Measurements from ENCODE around the gene UBE2G1.
A peak's percentile ranks its signal among the peaks of the same experiment; 100 is the strongest.
"Not testable (repeated sequence)": the region's sequence is repeated elsewhere in the genome, so short reads cannot be mapped to it uniquely, and the experiment has no call there.

UBE2G1 gene

DNA sequence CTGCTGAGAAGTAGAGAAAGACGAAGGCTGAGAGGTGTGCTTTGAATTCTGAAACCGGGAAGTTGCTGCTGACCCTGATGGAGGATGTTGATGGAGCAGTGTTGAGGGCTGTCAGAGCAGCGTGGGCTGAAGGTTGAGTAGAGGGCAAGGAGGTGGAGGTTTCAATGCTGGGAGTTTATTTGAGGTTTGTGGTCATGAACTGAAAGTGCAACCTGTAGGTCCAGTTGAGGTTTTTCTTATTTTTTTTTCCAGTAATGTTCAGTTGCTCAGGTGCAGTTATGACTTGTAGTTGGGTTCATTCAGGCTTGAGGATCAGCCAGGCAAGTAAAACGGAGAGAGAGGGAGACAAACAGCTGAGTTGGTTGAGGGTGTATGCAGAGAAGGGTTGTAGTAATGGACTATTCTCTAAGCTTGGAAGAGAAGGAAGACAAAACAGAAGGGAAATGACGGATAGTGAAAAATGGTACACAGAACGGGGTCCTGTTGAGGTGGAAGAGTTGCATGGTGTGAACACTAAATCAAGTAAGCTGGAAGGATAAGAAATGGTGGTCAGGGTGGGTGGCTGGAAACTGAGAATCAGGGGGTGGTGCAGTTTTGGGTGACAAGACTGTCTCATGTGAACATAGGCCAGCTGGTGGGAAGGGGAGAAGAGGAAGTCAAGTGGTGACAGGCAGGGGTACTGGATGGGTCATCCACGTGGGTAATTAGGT is 8.7 kb upstream of the UBE2G1 start:
- DNase-seq: no peak

DNA sequence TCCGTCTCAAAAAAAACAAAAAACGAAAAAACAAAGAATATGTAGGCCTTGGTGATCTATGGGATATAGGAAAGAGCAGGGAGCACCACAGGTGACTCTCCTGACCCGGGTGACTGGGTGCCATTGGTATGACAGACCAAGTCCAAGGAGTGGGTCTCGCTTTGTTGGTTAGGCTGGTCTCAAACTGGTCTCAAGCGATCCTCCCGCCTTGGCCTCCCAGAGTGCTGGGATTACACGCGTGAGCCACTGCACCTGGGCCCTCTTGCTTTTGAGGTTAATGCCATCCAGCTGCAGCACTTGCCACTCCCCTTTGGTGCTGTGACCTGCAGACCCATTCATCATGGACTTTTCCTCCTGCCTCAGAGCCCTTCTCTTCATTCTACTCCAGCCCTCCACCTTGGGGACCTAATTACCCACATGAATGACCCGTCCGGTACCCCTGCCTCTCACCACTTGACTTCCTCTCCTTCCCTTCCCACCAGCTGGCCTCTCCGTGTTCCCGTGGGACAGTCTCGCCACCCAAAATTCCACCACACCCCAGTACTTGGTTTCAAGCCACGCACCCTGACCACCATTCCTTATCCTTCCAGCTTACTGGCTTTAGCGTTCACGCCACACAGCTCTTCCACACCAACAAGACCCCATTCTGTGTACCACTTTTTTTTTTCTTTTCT is 3.2 kb upstream of the UBE2G1 start:
- DNase-seq: no peak

DNA sequence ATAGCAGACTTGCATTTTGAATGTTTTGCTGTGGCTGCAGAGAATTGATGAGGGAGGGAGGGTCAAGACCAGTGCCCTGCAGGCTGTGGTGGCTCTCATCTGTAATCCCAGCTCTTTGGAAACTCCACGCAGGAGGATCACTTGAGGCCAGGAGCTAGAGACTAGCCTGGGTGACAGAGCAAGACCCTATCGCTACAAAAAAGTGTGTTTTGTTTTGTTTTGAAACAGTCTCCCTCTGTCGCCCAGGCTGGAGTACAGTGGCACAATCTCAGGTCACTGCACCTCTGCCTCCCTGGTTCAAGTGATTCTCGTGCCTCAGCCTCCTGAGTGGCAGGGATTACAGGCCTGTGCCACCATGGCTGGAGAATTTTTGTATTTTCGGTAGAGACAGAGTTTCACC is 1.9 kb upstream of the UBE2G1 start:
- DNase-seq: no peak

DNA sequence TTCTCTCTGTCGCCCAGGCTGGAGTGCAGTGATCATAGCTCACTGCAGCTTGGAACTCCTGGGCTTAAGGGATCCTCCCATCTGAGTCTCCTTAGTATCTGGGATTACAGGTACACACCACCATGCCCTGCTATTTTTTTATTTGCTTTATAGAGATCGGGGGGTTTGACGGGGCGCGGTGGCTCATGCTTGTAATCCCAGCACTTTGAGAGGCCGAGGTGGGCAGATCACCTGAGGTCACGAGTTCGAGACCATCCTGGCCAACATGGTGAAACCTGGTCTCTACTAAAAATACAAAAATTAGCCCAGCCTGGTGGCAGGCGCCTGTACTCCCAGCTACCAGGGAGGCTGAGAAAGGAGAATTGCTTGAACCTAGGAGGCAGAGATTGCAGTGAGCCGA is 702 bp upstream of the UBE2G1 start:
- DNase-seq: not testable (repeated sequence)

DNA sequence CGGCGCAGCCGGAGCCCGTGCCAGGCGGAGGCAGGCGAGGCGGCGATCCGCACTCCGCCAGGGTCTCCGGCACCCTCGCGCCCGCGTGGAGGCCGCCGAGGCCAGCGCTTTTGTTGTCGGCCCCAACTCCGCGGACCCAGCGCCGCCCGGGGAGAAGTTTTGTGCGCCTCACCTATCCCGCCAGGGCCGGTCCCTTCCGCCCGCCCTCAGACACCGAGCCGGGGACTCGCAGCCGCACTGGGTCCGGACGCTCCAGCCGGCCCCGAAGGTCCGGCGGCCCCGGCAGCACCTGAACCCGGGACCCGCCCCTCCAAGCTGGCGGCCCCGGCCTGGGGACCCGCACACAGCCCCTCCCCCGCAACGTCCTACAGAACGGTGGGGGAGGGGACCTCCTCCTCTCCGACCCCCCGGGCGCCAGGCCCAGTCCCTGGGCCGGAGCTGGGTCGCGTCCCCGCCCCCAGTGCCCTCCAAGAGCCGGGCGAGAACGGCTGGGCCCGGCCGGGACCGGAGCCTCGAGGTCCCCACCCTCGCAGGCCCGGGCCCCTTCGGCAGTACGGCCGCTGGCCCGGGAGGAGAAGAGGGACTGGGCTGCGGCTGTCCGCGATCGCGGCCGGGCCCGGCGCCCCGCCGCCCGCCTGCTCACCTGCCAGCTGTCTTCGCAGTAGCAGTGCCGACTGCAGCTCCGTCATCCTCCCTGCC is 698 bp downstream of the UBE2G1 start:
- DNase-seq: no peak

DNA sequence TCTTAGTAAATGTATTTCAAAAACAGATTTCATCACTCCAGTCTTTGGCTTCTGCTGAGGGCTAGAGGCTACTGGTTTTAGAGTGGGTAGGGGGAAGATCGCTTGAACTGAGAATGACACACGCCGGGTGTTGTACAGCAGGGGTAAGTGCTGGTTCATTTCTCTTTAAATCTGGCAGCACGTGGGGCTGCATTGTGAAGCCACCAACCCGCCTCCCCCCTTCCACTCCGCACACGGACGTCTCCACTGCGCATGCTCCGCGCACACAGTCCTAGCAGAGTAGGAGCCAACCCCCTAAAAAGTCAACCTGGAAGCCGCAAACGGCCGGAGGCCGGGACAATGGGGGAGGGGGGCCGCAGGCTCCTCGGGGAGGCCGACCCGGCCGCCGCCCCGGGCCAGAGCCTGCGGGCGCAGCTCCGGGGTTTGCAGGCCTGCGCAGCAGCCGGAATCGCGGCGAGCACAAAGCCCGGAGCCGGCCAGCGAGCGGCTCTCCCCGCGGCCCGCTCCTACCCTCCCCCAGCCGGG is 1.3 kb downstream of the UBE2G1 start:
- DNase-seq: peak; percentile 39

DNA sequence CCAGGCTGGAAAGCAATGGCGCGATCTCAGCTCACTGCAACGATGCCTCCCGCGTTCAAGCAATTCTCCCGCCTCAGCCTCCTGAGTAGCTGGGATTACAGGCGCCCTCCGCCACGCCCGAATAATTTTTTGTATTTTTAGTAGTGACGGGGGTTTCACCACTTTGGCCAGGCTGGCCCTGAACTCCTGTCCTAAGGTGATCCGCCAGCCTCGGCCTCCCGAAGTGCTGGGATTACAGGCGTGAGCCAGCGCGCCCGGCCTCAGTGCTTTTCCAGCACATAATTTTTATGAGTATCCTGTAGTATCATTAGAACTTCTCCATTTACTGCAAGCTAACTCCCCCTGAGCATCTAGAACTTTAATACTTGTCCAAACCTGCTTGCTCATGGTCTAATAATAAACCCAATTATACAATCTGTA is 1.8 kb downstream of the UBE2G1 start:
- DNase-seq: no peak

DNA sequence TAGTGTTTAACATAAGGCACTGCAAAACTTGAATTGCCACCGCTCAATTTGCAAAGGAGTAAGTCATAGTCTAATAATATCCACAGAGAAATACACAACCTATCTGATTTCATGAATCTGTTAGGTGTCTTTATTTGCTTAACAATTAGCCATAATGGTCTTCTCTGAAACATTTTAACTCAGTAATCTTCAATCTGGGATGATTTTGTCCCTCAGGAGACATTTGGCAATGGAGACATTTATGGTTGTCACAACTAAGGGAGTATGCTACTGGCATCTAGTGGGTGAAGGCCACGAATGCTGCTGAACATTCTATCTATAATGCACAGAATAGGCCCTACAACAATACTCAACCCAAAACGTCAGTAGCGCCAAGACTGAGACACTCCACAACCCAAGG is 4.3 kb downstream of the UBE2G1 start:
- no peak for DNase-seq

DNA sequence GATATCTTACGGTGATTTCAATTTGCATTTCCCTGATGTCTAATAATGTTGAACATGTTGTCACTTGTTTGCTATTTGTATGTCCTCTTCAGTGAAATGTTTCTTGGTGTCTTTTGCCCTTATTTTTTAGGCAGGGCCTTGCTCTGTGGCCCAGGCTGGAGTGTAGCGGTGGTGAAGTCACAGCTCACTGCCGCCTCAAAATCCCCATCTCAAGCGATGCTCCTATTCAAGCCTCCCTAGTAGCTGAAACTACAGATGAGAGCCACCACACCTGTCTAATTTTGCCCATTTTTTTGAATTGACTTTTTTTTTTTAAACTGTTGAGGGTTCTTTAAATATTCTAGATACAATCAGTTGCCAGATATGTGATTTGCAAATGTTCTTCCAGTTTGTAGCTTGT is 8.3 kb downstream of the UBE2G1 start:
- no peak for DNase-seq

DNA sequence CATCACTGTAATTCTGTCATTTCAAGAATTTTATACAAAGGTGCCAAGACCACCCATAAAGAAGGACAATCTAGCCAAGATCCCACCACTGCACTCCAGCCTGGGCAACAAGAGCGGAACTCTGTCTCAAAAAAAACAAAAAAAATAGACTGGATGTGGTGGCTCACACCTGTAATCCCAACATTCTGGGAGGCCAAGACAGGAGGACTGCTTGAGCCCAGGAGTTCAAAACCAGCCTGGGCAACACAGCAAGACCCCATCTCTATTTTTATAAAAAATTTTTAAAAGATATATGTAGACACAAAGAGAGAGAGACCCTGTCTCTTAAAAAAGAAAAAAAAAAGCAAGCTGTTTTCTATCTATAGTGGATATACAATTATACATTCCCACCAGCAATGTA is 8.8 kb downstream of the UBE2G1 start:
- no peak for DNase-seq

DNA sequence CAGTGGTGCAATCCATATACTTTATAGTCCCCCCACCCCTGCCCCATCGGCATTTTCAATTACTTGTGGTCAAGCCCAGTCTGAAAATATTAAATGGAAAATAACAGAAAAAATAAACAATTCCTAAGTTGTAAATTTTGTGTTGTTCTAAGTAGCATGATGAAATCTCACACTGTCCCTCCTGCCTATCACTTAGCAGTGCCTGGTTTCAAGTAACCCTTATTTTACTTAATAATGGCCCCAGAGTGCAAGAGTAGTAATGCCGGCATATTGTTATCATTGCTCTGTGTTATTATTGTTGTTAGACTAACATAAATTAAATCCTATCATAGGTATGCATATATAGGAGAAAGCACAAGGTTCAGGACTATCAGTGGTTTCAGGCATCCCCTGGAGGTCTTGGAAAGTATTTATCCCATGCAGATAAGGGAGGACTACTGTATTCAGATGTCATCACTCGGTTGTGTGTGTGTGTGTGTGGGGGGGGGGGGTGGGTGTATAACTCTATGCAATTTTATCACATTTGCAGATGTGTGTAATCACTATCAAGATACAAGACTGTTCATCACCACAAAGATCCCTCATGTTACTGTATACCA is 9.3 kb downstream of the UBE2G1 start:
- DNase-seq: no peak

DNA sequence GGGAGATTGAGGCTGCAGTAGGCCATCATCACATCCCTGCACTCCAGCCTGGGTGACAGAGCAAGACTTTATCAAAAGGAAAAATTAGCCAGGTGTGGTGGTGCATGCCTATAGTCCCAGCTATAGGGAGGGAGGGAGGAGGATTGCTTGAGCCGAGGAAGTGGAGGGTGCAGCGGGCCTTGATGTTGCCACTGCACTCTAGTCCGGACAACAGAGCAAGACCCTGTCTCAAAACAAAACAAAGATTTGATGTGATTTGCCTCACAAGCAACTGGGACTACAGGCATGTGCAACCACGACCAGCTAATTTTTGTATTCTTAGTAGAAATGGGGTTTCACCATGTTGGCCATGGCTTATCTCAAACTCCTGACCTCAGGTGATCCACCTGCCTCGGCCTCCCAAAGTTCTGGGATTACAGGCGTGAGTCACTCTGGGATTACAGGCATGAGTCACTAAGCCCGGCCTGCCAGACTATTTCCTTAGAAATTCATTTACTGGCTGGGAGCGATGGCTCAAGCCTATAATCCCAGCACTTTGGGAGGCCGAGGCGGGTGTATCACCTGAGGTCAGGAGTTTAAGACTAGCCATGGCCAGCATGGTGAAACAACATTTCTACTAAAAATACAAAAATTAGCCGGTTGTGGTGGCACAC is 11.5 kb downstream of the UBE2G1 start:
- no peak for DNase-seq

DNA sequence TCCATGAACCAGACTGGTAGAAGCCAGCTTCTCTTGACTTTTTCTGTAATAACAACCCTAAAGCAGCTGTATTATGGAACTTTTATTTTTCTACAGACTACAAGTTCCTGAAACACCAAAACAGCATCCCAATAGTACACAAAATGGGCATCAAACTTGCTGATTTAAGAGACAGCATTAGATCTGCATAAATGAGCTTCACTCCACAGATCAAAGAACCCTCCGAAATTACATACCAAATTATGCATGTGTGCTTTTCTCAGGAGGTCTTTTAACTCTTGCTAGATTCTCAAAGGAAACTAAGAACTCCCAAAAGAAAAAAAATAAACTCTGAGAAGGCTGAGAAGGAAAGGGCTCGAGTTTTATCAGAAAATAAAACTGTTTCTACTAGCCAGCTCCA is 12.3 kb downstream of the UBE2G1 start:
- DNase-seq: no peak

DNA sequence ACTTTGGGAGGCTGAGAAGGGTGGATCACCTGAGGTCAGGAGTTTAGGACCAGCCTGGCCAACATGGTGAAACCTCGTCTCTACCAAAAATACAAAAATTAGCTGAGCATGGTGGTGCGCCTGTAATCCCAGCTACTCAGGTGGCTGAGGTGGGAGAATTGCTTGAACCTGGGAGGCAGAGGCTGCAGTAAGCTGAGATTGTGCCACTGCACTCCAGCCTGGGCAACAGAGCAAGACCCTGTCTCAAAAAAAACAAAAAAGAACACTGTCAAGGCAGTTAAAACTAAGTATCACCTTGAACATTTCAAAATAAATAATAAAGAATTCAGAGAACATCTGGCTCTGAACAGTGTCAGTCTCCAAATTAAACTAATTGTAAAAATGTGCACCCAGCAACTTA is 16.3 kb downstream of the UBE2G1 start:
- DNase-seq: not testable (repeated sequence)

DNA sequence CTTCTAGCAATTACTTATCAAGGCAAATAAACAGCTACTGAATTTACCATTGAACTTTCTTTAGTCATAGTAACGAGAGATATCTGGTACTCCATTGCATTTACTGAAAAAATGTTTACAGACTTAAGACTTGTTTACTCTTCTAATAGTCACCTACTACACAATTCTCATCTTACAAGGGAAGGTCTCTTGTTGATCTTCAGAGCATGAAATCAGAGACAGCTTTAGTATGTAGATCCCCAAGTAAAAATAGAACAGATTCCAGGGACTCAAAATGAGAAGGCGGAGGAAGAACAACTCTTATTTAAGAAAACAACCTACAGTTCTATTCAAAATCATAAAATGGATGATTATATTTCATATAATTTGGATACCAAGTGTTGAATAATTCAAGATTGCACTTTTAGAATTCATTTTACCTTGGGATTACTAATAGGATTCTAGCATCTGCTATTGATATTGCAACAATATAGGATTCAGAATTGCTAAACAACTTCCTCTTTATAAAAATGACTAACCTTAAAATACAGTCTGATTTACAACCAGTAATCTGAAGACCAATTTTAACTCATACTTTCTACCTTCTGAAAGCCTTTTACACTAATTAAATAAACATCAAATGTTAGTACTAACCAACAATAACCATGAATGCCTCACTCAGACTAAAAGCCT is 20.8 kb downstream of the UBE2G1 start:
- DNase-seq: no peak

DNA sequence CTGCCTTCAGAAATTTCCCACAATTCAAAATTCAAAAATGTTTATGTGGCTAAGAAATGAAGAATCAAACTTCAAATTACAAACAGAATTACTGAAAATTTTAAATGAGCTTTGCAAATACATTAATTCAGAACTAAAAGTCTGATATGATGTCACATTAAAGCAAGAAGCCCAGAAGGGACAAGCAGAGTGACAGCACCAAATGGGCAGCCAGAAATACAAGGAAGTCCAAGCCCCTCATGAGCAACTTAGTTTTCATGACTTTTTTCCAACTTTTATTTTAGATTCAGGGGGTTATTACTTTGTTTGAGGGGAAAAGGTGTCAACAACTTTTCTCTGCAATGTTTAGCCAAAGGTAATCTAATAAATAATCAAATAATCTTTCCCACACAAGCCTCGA is 21.5 kb downstream of the UBE2G1 start:
- DNase-seq: no peak

DNA sequence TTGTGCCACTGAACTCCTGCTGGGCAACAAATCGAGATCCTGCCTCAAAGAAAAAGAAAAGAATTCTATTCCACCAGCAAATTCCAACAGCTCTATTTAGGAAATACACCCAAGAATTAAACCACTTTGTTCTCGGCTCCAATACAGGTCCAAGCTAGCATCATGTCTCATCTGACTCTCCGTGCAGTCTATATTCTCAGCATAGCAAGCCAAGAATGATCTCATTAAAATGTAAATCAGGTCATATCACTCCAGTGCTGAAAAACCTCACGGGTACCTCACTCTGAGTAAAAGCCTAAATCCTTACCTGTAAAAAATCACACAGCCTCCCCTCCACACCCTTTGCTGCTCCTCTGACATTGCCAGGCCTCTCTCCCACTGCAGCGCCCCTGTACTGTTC is 23.9 kb downstream of the UBE2G1 start:
- no peak for DNase-seq

DNA sequence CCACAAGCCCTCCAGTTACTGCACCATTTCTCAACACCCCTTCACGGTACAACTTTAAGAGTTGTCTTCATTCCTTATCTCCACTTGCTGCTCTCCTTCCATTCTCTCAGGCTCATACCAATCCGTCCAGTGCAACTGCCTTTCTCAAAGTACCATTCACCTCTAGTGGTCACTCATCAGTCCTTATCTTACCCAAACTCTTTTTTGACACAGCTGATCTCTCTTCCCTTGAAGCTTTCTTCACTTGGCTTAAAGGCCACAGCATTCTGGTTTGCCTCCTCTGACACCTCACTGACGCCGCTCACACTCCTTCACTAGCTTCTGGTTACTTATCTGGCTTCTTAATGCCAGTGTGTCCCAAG is 24.9 kb downstream of the UBE2G1 start:
- DNase-seq: no peak

DNA sequence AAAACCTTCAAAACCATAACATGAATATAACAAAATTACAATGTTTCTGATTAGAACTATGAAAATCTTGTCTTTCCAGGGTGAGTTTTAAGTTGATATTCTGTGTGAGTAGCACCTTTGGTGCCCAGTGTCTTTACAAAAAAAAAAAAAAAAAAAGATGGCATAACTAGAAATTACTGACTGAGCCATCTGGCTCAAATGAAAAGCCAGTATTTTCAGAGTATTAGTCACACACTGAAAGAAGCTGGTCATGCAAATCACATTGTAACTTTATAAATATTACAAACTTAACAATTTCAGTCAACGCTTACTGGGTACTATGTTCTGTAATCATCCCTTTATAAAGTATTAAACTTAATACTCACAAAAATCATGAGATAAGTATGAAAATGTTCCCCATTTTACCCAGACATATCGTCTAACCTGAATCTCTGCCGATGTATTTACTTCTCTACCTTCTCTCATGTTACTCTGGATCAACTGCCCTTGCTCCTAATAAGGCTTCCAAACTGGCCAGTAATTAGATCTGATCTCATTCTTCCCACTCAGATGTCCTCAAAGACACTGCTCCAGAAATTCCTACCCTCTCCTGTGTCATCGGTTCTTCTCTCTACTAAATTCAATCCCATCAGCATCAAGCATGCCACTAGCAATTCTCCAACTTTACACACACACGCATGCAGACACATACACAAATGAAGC is 25.4 kb downstream of the UBE2G1 start:
- no peak for DNase-seq

DNA sequence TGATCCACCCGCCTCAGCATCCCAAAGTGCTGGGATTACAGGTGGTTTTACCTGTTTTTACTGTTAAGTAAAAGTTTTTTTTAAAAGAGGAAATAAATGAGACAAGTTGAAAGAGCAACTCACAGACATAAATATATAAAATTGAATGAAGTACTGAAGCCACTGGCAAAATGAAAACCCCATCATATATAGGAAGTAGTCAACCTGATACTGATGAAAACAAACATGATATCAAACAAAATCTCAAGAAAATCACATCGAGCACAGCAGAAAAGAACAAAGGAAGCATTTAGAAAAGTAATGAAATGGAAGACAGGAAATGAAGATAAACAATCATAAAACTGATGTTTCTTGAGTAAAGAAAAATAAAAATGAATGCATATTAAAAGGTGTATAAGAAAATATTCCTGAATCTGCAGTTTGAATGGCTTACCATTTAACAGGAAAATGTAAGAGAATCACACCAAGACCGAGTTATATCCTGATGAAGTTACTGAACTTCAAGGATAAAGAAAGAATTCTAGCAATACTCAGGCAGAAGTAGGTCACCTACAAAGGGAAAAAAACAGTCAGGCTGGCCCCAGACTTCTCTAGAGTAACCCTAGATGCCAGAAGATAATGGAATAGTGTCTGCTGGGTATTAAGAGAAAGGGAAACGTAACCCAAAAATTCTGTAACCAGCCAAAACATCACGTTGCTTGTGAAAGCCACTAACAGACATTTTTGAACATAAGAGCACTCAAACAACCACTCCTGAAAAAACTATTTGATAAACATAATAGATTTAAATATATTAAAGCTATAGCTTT is 31.5 kb downstream of the UBE2G1 start:
- no peak for DNase-seq

DNA sequence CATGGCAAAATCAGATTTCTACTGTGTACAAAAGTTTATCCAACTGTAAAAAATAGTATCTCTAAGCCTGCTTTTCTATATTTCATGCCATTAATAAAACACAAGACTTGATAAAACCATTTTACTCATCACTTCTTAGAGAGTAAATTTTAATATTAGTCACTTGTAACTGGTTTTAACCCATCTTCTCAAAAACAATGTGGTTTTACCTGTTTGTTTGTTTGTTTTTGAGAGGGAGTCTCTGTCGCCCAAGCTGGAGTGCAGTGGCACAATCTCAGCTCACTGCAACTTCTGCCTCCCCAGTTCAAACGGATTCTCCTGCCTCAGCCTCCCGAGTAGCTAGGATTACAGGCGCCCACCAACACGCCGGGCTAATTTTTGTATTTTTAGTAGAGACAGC is 32.1 kb downstream of the UBE2G1 start:
- no peak for DNase-seq
